IMR-90 (cell line): Measurements from ENCODE around the gene ZNF185. TPM values are rescaled to one million over a fixed set of nuclear protein-coding genes. Genes with fewer than 3 reads are reported as not detected.

ENCODE experiments used
- ATAC-seq: fragments of 200-7000 bp; cut with Tn5 transposase; 2 replicates; pipeline ENCODE4 v1.9.1; 2020; ENCODE audit warnings: low read depth, mild to moderate bottlenecking, moderate library complexity
- BruUV-seq: library from RNA; stranded (reverse); fragments of 400-500 nt; replicated peaks from 2 replicates; lab custom pipeline; 2021; lab: Mats Ljungman, UMichigan
- CTCF ChIA-PET: fragments of 300-600 bp; formaldehyde crosslinking; extraction: SDS; loops from one replicate; lab custom pipeline; 2021; ENCODE audit warnings: antibody characterized with exemption; lab: Yijun Ruan, JAX
- POLR2A ChIA-PET: fragments of 300-600 bp; sonication (Branson Sonifier 250); formaldehyde crosslinking; loops from one replicate; lab custom pipeline; 2022; ENCODE audit warnings: antibody characterized with exemption; ENCODE audit not compliant: unreplicated experiment; lab: Charles Lee
- DNase-seq: peaks from one replicate; pipeline ENCODE4 v3.0.0; 2013
- H2AFZ ChIP-seq: replicated peaks from 2 replicates; pipeline ENCODE3; 2013; ENCODE audit warnings: low read length, mild to moderate bottlenecking; ENCODE audit not compliant: poor library complexity
- H2AK5ac ChIP-seq: 2 replicates; pipeline ENCODE4 v1.6.1; 2013; ENCODE audit warnings: low read depth, low read length, inconsistent platforms
- H2AK9ac ChIP-seq: replicated peaks from 2 replicates; pipeline ENCODE3; 2013; ENCODE audit warnings: mild to moderate bottlenecking, low read depth, low read length, moderate library complexity; ENCODE audit not compliant: poor library complexity
- H2BK120ac ChIP-seq: 2 replicates; pipeline ENCODE4 v1.6.1; 2013; ENCODE audit warnings: low read depth, low read length, inconsistent platforms
- H2BK15ac ChIP-seq: 3 replicates; pipeline ENCODE4 v1.6.1; 2013; ENCODE audit warnings: low read depth, low read length, inconsistent platforms
- H2BK20ac ChIP-seq: 2 replicates; pipeline ENCODE4 v1.6.1; 2013; ENCODE audit warnings: low read depth, mild to moderate bottlenecking, inconsistent platforms, low read length, moderate library complexity
- H2BK5ac ChIP-seq: 2 replicates; pipeline ENCODE4 v1.6.1; 2013; ENCODE audit warnings: mild to moderate bottlenecking, low read depth, low read length, inconsistent platforms; ENCODE audit not compliant: poor library complexity, severe bottlenecking
- H3K14ac ChIP-seq: replicated peaks from 2 replicates; pipeline ENCODE4 v1.6.1; 2013; ENCODE audit warnings: low read depth, low read length, inconsistent platforms
- H3K18ac ChIP-seq: 2 replicates; pipeline ENCODE4 v1.6.1; 2013; ENCODE audit warnings: low read depth, low read length, control low read depth
- H3K23ac ChIP-seq: 2 replicates; pipeline ENCODE4 v1.6.1; 2013; ENCODE audit warnings: low read depth, low read length, inconsistent platforms
- H3K27ac ChIP-seq: 2 replicates; pipeline ENCODE4 v1.5.1; 2013; ENCODE audit warnings: mild to moderate bottlenecking, control low read depth, low read length; ENCODE audit not compliant: insufficient read depth
- H3K27me3 ChIP-seq: 2 replicates; pipeline ENCODE4 v1.6.1; 2013; ENCODE audit warnings: low read length; ENCODE audit not compliant: control insufficient read depth, insufficient read depth
- H3K36me3 ChIP-seq: 2 replicates; pipeline ENCODE4 v1.6.1; 2013; ENCODE audit warnings: low read length, mixed read lengths; ENCODE audit not compliant: control insufficient read depth, insufficient read depth
- H3K4ac ChIP-seq: 2 replicates; pipeline ENCODE4 v1.6.1; 2013; ENCODE audit warnings: low read depth, low read length, inconsistent platforms
- H3K4me1 ChIP-seq: 2 replicates; pipeline ENCODE4 v1.6.1; 2013; ENCODE audit warnings: low read length, mixed read lengths; ENCODE audit not compliant: control insufficient read depth, insufficient read depth
- H3K4me2 ChIP-seq: 2 replicates; pipeline ENCODE4 v1.6.1; 2013; ENCODE audit warnings: low read depth, mild to moderate bottlenecking, control low read depth, low read length, moderate library complexity
- H3K4me3 ChIP-seq: 2 replicates; pipeline ENCODE4 v1.5.1; 2013; ENCODE audit warnings: low read depth, mild to moderate bottlenecking, control low read depth, low read length, moderate library complexity; ENCODE audit not compliant: insufficient read depth
- H3K56ac ChIP-seq: 2 replicates; pipeline ENCODE4 v1.6.1; 2013; ENCODE audit warnings: low read length, inconsistent platforms; ENCODE audit not compliant: insufficient read depth; ENCODE audit errors: extremely low read depth
- H3K79me1 ChIP-seq, 2 experiments: 2 replicates each; pipeline ENCODE4 v1.6.1; 2013; ENCODE audit warnings: low read length in 2 of 2, inconsistent platforms in 1 of 2, low read depth in 1 of 2
- H3K9ac ChIP-seq: 2 replicates; pipeline ENCODE4 v1.6.1; 2013; ENCODE audit warnings: low read depth, low read length, control low read depth
- H3K9me1 ChIP-seq: 2 replicates; pipeline ENCODE4 v1.6.1; 2013; ENCODE audit warnings: low read length, inconsistent platforms; ENCODE audit not compliant: insufficient read depth
- H3K9me3 ChIP-seq: 2 replicates; pipeline ENCODE4 v1.6.1; 2013; ENCODE audit warnings: low read length; ENCODE audit not compliant: control insufficient read depth, insufficient read depth
- H4K20me1 ChIP-seq: 2 replicates; pipeline ENCODE4 v1.6.1; 2013; ENCODE audit warnings: low read length, inconsistent platforms; ENCODE audit not compliant: insufficient read depth
- H4K5ac ChIP-seq: 2 replicates; pipeline ENCODE4 v1.6.1; 2013; ENCODE audit warnings: mild to moderate bottlenecking, low read depth, low read length, control low read depth
- H4K8ac ChIP-seq, 2 experiments: 2 replicates each; pipeline ENCODE4 v1.6.1; 2013; ENCODE audit warnings: low read depth in 2 of 2, low read length in 2 of 2, control low read depth in 1 of 2, inconsistent platforms in 1 of 2
- H4K91ac ChIP-seq: 2 replicates; pipeline ENCODE4 v1.6.1; 2013; ENCODE audit warnings: low read depth, low read length, inconsistent platforms; ENCODE audit not compliant: insufficient read depth
- MAFK ChIP-seq: IDR thresholded peaks from 2 replicates; pipeline ENCODE4 v1.6.1; 2012; ENCODE audit warnings: low read depth, low read length, improper control_type of control experiment
- MAZ ChIP-seq: IDR thresholded peaks from 2 replicates; pipeline ENCODE4 v1.6.1; 2012; ENCODE audit warnings: low read depth, mild to moderate bottlenecking, low read length, improper control_type of control experiment, moderate library complexity, borderline replicate concordance
- POLR2A ChIP-seq: IDR thresholded peaks from 2 replicates; pipeline ENCODE4 v1.6.1; 2012; ENCODE audit warnings: mild to moderate bottlenecking, low read depth, low read length
- WGBS, 2 experiments: methylation state at CpG; one replicate each; pipeline versions ENCODE4 v1.1.5 to v1.1.7; 2013; ENCODE audit warnings: missing lambda C conversion rate in 2 of 2; ENCODE audit not compliant: insufficient read length in 1 of 2; ENCODE audit errors: extremely low coverage in 2 of 2; 5-methylcytosine and 5-hydroxymethylcytosine counted together
- dilution Hi-C: fragments of 300-500 bp; cut with HindIII; formaldehyde crosslinking; loops from one replicate; pipeline ENCODE4 v1.14.3; 2018; ENCODE audit warnings: low sequenced_read_pairs; ENCODE audit not compliant: unreplicated experiment
- in situ Hi-C: fragments of 300-500 bp; cut with MboI; formaldehyde crosslinking; loops from 3 replicates; pipeline ENCODE4 v1.14.3; 2019; ENCODE audit warnings: low sequenced_read_pairs, inconsistent platforms, mixed read lengths
- intact Hi-C: fragments of 100-400 bp; cut with micrococcal nuclease; formaldehyde crosslinking; loops from 2 replicates; pipeline ENCODE4 v1.10.0; 2022
- polyA plus RNA-seq, 3 experiments: library from polyadenylated mRNA; depleted of rRNA; stranded (reverse); fragments of >200 nt; gene quantifications; 2 replicates each; pipeline ENCODE4 v1.2.3, GENCODE V29; 2012; ENCODE audit warnings: low replicate concordance in 1 of 3
- total RNA-seq: library from RNA; depleted of rRNA; stranded (reverse); fragments of >200 nt; gene quantifications from 2 replicates; pipeline ENCODE4 v1.2.3, GENCODE V29; 2012

ZNF185 gene
- total and polyA plus RNA-seq, 2 of the 4 experiments (the other 2 are of a cell fraction), result 3.2 to 6.3 TPM

GRCh38 chrX:152873361-152873760, 24.5 kb upstream of the ZNF185 start:
- Histone ChIP-seq H2BK120ac (no peak overlapping the region), H4K91ac (no peak overlapping the region), H2BK15ac (no peak overlapping the region), H3K4me3 (no peak overlapping the region), H3K79me1 (no peaks in the 10 kb centered on the region), H3K23ac (no peak overlapping the region), H3K9ac (no peak overlapping the region), H2BK5ac (no peak overlapping the region), H3K9me1 (no peaks in the 10 kb centered on the region), H3K18ac (no peak overlapping the region), H4K5ac (no peak overlapping the region), H4K20me1 (no peaks in the 10 kb centered on the region), H3K27me3 (peaks cover 2% of the 10 kb centered on the region; the same call in 1 of the 2 replicates), H3K36me3 (peaks cover 6% of the 10 kb centered on the region), H2BK20ac (no peak overlapping the region), H3K4me1 (no peaks in the 10 kb centered on the region), H2AFZ (no peak overlapping the region), H3K9me3 (peaks cover 11% of the 10 kb centered on the region; the same call in 1 of the 2 replicates), H3K27ac (no peak overlapping the region), H3K56ac (no peak overlapping the region), H4K8ac (no peak overlapping the region), H2AK5ac (no peak overlapping the region), H3K14ac (no peak overlapping the region), H3K4ac (no peak overlapping the region), H3K4me2 (no peak overlapping the region), H2AK9ac (no peak overlapping the region)
- dilution Hi-C loops, result no loop called here
- intact Hi-C loops, result no loop called here
- ChIA-PET POLR2A (no interaction called here), CTCF (no interaction called here)
- WGBS, 2 experiments, result no CpG with 5 or more reads among the region's 2 CpGs
- in situ Hi-C loops, result no loop called here
- BruUV-seq, result no TSS peak
- TF ChIP-seq MAFK (no peak), MAZ (no peak), POLR2A (no peak)
- no peak for DNase-seq
- ATAC-seq, result no peak
